Memory B cell (primary cell): ENCODE data around the gene GMPPB.
"Not testable (repeated sequence)": the region's sequence is repeated elsewhere in the genome, so short reads cannot be mapped to it uniquely, and the experiment has no call there.

ENCODE experiments used
- ATAC-seq: fragments of 150-1000 bp; cut with Tn5 transposase; 2 replicates; pipeline ENCODE4 v1.10.0; 2021; ENCODE audit warnings: low read depth, mild to moderate bottlenecking, moderate library complexity
- DNase-seq, 2 donors: peaks; one replicate each; pipeline ENCODE4 v3.0.0; 2022; ENCODE audit warnings: low spot score in 2 of 2
- H3K27ac Mint-ChIP-seq: one replicate; pipeline ENCODE4 v1.8.0; 2022; ENCODE audit warnings: mild to moderate bottlenecking, moderate library complexity, mixed read lengths
- H3K27me3 Mint-ChIP-seq: one replicate; pipeline ENCODE4 v1.8.0; 2022; ENCODE audit warnings: mixed read lengths
- H3K36me3 Mint-ChIP-seq: one replicate; pipeline ENCODE4 v1.8.0; 2022; ENCODE audit warnings: mild to moderate bottlenecking, mixed read lengths
- H3K4me1 Mint-ChIP-seq: one replicate; pipeline ENCODE4 v1.8.0; 2022; ENCODE audit warnings: mixed read lengths
- H3K4me3 Mint-ChIP-seq: one replicate; pipeline ENCODE4 v1.8.0; 2022; ENCODE audit warnings: mild to moderate bottlenecking, moderate library complexity, mixed read lengths
- H3K9me3 Mint-ChIP-seq: one replicate; pipeline ENCODE4 v1.8.0; 2022; ENCODE audit warnings: mixed read lengths

GMPPB gene

DNA sequence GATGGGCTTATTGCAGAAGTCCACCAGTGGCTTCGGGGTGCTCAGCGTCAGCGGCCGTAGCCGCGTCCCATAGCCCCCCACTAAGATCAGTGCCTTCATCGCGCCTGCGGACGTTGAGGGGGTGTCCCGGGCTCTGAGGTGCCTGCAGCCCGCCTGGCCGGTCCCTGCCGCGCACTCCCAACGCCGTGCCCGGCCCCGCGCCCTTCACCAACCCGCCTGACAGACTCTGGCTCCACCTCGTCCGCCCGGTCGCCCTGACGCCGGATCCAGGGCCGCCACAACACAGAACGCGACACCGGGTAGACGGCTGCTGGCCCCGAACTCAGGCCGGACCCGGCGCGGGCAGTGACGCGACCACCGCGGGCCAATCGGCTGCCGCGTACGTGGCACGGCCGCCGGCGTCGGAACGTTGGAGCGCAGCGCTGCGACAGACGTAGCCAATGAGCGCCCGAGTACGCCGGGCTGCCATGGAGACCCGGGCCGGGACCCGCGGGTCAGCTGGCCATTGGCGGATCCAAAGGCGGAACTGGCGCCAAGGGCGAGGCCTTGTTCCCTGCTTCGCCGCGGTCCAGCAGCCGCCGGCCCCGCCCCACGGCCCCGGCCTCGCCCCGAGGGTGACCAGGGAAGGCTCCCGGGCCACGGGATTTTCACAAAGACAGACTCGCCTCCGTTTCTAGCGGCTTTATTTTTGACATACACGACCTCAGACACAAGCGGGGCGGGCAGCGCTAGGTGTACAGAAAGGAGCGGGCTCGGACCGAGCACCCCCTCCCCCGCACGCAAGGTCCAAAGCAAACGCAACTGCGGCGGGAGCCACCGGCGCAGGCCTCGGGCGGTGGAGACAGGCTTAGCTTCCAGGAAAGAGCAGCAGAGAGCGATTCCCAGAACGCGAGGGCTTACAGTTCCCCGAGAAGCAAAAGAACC is at the start of gene GMPPB:
GMPPB (minus strand) TSS at position 324 of the 924 bp plus-strand sequence; CDS start at position 99, 225 bp downstream.
- Mint-ChIP-seq H3K4me1 (peaks cover 43% of the 10 kb centered on the region), H3K27me3 (no peaks in the 10 kb centered on the region), H3K36me3 (peaks cover 4% of the 10 kb centered on the region), H3K9me3 (no peaks in the 10 kb centered on the region), H3K27ac (peak within 1 kb of the TSS; percentile 100), H3K4me3 (peak within 1 kb of the TSS; percentile 90)
- peak; percentile 69 for ATAC-seq
- DNase-seq, result peak; percentile 86 to 91

DNA sequence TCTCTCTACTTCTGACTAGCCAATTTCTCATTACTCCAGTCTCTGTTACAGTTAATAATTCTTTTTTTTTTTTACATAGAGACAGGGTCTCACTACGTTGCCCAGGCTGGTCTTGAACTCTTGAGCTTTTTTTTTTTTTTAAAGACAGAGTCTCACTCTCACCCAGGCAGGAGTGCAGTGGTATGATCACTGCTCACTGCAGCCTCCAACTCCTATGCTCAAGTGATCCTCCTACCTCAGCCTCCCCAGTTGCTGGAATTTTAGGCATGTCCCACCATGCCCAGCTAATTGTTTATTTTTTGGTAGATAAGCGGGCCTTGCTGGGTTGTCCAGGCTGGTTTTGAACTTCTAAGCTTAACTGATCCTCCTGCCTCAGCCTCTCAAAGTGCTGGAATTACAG is 49.0 kb upstream of the GMPPB start:
- Mint-ChIP-seq H3K9me3 (no peaks in the 10 kb centered on the region), H3K27ac (no peak overlapping the region), H3K4me3 (no peak overlapping the region), H3K27me3 (no peaks in the 10 kb centered on the region), H3K4me1 (peaks cover 7% of the 10 kb centered on the region), H3K36me3 (peaks cover 4% of the 10 kb centered on the region)
- ATAC-seq (no peak), DNase-seq (no peak)

DNA sequence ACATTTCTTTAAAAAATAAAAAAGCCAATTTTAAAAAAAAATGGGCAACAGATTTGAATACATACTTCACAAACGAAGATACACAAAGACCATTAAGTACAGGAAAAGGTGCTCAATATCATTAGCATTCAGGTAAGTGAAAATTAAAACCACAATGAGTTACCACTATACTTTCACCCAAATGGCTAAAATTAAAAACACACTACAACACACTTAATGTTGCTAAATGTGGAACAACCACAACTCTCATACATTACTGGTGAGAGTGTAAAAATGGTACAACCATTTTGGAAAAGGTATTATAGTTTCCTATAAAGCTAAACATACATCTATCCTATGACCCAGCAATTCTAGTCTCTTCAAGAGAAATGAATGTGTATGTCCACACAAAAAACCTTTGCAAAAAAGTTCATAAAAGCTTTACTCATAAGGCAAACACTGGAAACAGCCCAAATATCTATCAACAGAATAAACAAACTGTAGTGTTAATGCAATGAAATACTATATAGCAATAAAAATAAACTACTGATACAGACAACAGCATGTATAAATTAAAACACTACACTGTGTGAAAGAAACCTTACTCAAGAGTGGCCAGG is 47.7 kb upstream of the GMPPB start:
- peaks cover 4% of the 10 kb centered on the region for H3K36me3 Mint-ChIP-seq
- H3K27ac Mint-ChIP-seq, result no peak overlapping the region

DNA sequence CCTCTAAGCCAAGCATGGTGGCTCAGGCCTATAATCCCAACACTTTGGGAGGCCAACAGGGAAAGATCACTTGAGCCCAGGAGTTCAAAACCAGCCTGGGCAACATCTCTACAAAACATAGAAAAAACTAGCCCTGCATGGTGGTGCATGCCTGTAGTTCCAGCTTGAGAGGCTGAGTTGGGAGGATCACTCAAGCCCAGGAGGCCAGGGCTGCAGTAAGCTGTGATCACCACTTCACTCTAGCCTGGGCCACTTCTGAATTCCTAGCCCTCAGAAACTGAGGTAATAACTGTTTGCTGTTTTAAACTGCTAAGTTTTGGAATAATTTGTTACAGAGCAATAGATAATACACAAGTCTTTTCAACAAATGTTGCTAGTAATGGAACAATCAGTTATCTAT is 46.2 kb upstream of the GMPPB start:
- Mint-ChIP-seq H3K27me3 (no peaks in the 10 kb centered on the region), H3K27ac (peak overlapping the region; percentile 45), H3K36me3 (peaks cover 4% of the 10 kb centered on the region), H3K4me3 (no peak overlapping the region), H3K9me3 (no peaks in the 10 kb centered on the region), H3K4me1 (peaks cover 5% of the 10 kb centered on the region)
- DNase-seq (no peak), ATAC-seq (no peak)

More for the DNA sequence above, 47.7 kb upstream of the GMPPB start:
- DNase-seq (no peak), ATAC-seq (no peak)
- H3K4me3 Mint-ChIP-seq, result no peak overlapping the region
- H3K4me1 Mint-ChIP-seq, result peaks cover 8% of the 10 kb centered on the region
- no peaks in the 10 kb centered on the region for H3K27me3 Mint-ChIP-seq
- H3K9me3 Mint-ChIP-seq, result no peaks in the 10 kb centered on the region

GRCh38 chr3:49769286-49769915 is 45.6 kb upstream of the GMPPB start:
- Mint-ChIP-seq H3K9me3 (no peaks in the 10 kb centered on the region), H3K4me1 (peaks cover 5% of the 10 kb centered on the region), H3K4me3 (no peak overlapping the region), H3K36me3 (peaks cover 8% of the 10 kb centered on the region), H3K27me3 (no peaks in the 10 kb centered on the region), H3K27ac (peak overlapping the region; percentile 45)
- ATAC-seq (no peak), DNase-seq (no peak)

- Mint-ChIP-seq H3K27me3 (no peaks in the 10 kb centered on the region), H3K4me3 (no peak overlapping the region), H3K4me1 (peaks cover 12% of the 10 kb centered on the region), H3K36me3 (peaks cover 11% of the 10 kb centered on the region), H3K9me3 (no peaks in the 10 kb centered on the region), H3K27ac (no peak overlapping the region)
- ATAC-seq (no peak), DNase-seq (no peak)
These were observed 40.2 kb upstream of the GMPPB start for GRCh38 chr3:49763981-49764380.

- Mint-ChIP-seq H3K9me3 (no peaks in the 10 kb centered on the region), H3K4me1 (peaks cover 16% of the 10 kb centered on the region), H3K27ac (no peak overlapping the region), H3K36me3 (peaks cover 12% of the 10 kb centered on the region), H3K4me3 (no peak overlapping the region), H3K27me3 (no peaks in the 10 kb centered on the region)
- DNase-seq (no peak), ATAC-seq (no peak)
These were observed 37.9 kb upstream of the GMPPB start for GRCh38 chr3:49761661-49762060.

- DNase-seq, result no peak
- H3K4me1 Mint-ChIP-seq, result peaks cover 27% of the 10 kb centered on the region
- no peak overlapping the region for H3K4me3 Mint-ChIP-seq
- no peaks in the 10 kb centered on the region for H3K27me3 Mint-ChIP-seq
- H3K27ac Mint-ChIP-seq, result peak overlapping the region; percentile 65
- H3K36me3 Mint-ChIP-seq, result peaks cover 11% of the 10 kb centered on the region
- ATAC-seq, result no peak
- no peaks in the 10 kb centered on the region for H3K9me3 Mint-ChIP-seq
These were observed 35.5 kb upstream of the GMPPB start for GRCh38 chr3:49759226-49759625.

DNA sequence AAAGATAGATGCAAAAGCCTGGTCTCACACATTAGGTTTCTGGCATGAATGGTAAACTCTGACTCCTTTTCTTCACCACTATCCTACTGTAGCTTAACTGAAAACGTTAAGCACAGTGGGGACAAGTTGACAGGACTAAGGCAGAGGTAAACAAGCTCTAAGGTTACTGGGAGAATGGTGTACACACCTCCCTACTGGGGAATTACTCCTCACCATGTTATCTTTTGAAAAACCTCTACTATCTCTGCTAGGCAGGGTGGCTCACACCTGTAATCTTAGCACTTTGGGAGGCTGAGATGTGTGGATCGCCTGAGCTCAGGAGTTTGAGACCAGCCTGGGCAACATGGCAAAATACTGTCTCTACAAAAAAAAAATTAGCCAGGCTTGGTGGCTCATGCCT is 33.4 kb upstream of the GMPPB start:
- DNase-seq (no peak), ATAC-seq (no peak)
- Mint-ChIP-seq H3K4me1 (peaks cover 36% of the 10 kb centered on the region), H3K27me3 (no peaks in the 10 kb centered on the region), H3K27ac (no peak overlapping the region), H3K9me3 (no peaks in the 10 kb centered on the region), H3K36me3 (peaks cover 14% of the 10 kb centered on the region), H3K4me3 (no peak overlapping the region)

DNA sequence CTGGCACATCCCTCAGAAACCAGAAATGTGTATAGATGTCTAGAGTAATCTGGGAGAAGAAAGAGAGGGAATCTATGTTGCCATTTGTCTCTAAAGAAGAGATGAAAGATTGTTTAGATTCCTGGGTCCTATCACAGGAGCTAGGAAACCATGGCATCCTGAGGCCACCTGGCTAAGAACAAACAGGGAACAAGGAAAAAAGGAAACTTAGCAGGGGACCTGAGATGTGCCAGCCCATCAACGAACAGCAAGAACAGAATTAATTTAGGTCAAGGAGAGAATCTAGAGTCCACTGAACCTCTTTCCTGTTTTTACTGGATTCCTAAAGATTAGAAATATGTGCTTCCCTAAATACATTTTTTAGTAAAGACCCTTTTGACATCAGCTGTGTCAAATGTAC is 32.3 kb upstream of the GMPPB start:
- no peak overlapping the region for H3K27ac Mint-ChIP-seq
- H3K9me3 Mint-ChIP-seq, result no peaks in the 10 kb centered on the region
- H3K36me3 Mint-ChIP-seq, result peaks cover 14% of the 10 kb centered on the region
- H3K27me3 Mint-ChIP-seq, result no peaks in the 10 kb centered on the region
- no peak for ATAC-seq
- H3K4me1 Mint-ChIP-seq, result peaks cover 36% of the 10 kb centered on the region
- DNase-seq, result no peak
- H3K4me3 Mint-ChIP-seq, result no peak overlapping the region

- no peak overlapping the region for H3K4me3 Mint-ChIP-seq
- no peak for DNase-seq
- peaks cover 15% of the 10 kb centered on the region for H3K36me3 Mint-ChIP-seq
- no peaks in the 10 kb centered on the region for H3K27me3 Mint-ChIP-seq
- no peak for ATAC-seq
- peaks cover 35% of the 10 kb centered on the region for H3K4me1 Mint-ChIP-seq
- no peak overlapping the region for H3K27ac Mint-ChIP-seq
- no peaks in the 10 kb centered on the region for H3K9me3 Mint-ChIP-seq
These were observed 30.8 kb upstream of the GMPPB start for GRCh38 chr3:49754536-49754935.

GRCh38 chr3:49751501-49751900 is 27.8 kb upstream of the GMPPB start:
- H3K27ac Mint-ChIP-seq, result no peak overlapping the region
- H3K36me3 Mint-ChIP-seq, result peaks cover 18% of the 10 kb centered on the region
- no peaks in the 10 kb centered on the region for H3K9me3 Mint-ChIP-seq
- no peaks in the 10 kb centered on the region for H3K27me3 Mint-ChIP-seq
- ATAC-seq (no peak), DNase-seq (no peak)
- H3K4me3 Mint-ChIP-seq, result no peak overlapping the region
- peaks cover 26% of the 10 kb centered on the region for H3K4me1 Mint-ChIP-seq

DNA sequence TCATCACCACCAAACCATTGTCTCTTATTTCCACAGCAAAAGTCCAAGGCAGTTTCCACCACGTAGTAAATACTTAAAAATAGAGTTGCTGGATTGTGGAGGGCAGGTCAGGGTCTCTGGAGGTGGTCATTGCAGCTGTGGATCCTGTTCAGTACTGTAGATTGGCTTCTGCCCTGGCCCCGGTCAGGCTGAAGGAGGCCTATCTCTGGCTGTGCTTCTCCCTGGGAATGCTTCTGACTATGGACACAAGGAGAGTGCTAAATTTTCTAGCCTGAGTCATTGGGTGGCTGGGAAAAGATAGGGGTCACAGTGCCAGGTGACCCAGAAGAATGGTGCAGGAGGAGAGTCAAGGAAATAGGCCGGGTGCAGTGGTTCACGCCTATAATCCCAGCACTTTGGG is 26.3 kb upstream of the GMPPB start:
- H3K4me1 Mint-ChIP-seq, result peaks cover 22% of the 10 kb centered on the region
- H3K9me3 Mint-ChIP-seq, result no peaks in the 10 kb centered on the region
- no peak overlapping the region for H3K4me3 Mint-ChIP-seq
- no peaks in the 10 kb centered on the region for H3K27me3 Mint-ChIP-seq
- no peak overlapping the region for H3K27ac Mint-ChIP-seq
- peaks cover 16% of the 10 kb centered on the region for H3K36me3 Mint-ChIP-seq
- no peak for DNase-seq
- no peak for ATAC-seq

DNA sequence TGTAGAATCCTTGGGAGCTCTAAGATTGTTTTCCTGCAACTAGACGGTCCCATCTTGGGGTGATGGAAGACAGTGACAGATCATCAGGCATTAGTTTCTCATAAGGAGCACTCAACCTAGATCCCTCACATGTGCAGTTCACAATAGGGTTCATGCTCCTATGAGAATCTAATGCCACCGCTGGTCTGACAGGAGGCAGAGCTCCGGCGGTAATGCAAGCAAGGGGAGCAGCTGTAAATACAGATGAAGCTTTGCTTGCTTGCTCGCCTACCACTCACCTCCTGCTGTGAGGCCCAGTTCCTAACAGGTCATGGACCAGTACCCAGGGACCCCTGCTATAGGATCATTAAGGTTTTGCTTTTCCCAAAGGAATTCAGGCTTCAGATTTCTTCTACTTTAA is 25.1 kb upstream of the GMPPB start:
- not testable (repeated sequence) for H3K27me3 Mint-ChIP-seq, DNase-seq, H3K27ac Mint-ChIP-seq, ATAC-seq, H3K9me3 Mint-ChIP-seq, H3K4me3 Mint-ChIP-seq
- Mint-ChIP-seq H3K36me3 (peaks cover 20% of the 10 kb centered on the region), H3K4me1 (peaks cover 18% of the 10 kb centered on the region)
